Sigmoid colon (tissue), 7 donors: ENCODE measurements around the gene BAZ1A. TPM values are rescaled to one million over a fixed set of nuclear protein-coding genes. Genes with fewer than 3 reads are reported as not detected.
"Not testable (repeated sequence)": the region's sequence is repeated elsewhere in the genome, so short reads cannot be mapped to it uniquely, and the experiment has no call there.

ENCODE experiments used
- DNase-seq: peaks from one replicate; pipeline ENCODE4 v3.0.0-alpha.2; 2019
- H3K27ac ChIP-seq, 4 donors: fragments of 200-600 bp; sonication (generic); one replicate each; pipeline ENCODE4 v1.5.1; 2016 to 2019; ENCODE audit warnings: mild to moderate bottlenecking in 1 of 4
- H3K27me3 ChIP-seq, 3 donors: fragments of 200-600 bp; sonication (generic); one replicate each; pipeline ENCODE4 v1.5.1; 2019; ENCODE audit warnings: mild to moderate bottlenecking in 1 of 3
- H3K36me3 ChIP-seq, 4 donors: fragments of 200-600 bp; sonication (generic); one replicate each; pipeline ENCODE4 v1.5.1; 2016 to 2019
- H3K4me1 ChIP-seq, 4 donors: fragments of 200-600 bp; sonication (generic); one replicate each; pipeline ENCODE4 v1.5.1; 2017 to 2019
- H3K4me3 ChIP-seq, 4 donors: fragments of 200-600 bp; sonication (generic); one replicate each; pipeline ENCODE4 v1.5.1; 2017 to 2019; ENCODE audit warnings: mild to moderate bottlenecking in 2 of 4, moderate library complexity in 1 of 4
- H3K9me3 ChIP-seq, 4 donors: fragments of 200-600 bp in 3 of 4; sonication (generic) in 3 of 4; one replicate each; pipeline versions ENCODE4 v1.5.1 to v1.6.1; 2013 to 2019
- CTCF ChIP-seq, 4 experiments: fragments of 450-650 bp in 3 of 4; fragments of 200-600 bp in 1 of 4; IDR thresholded peaks; one replicate each; pipeline ENCODE4 v1.5.1; 2016 to 2019; ENCODE audit warnings: antibody characterized with exemption in 4 of 4, mild to moderate bottlenecking in 3 of 4, moderate library complexity in 2 of 4
- EP300 ChIP-seq, 4 donors: sonication (generic); formaldehyde crosslinking; IDR thresholded peaks; one replicate each; pipeline ENCODE4 v1.6.1; 2017; ENCODE audit warnings: antibody characterized with exemption in 4 of 4
- POLR2A ChIP-seq, 2 donors: fragments of 450-650 bp; IDR thresholded peaks; one replicate each; pipeline ENCODE4 v1.6.1; 2016; ENCODE audit warnings: antibody characterized with exemption in 2 of 2, mild to moderate bottlenecking in 2 of 2, moderate library complexity in 2 of 2
- POLR2AphosphoS5 ChIP-seq, 4 donors: sonication (generic); formaldehyde crosslinking; IDR thresholded peaks; one replicate each; pipeline ENCODE4 v1.6.1; 2017; ENCODE audit warnings: antibody characterized with exemption in 4 of 4
- WGBS, 2 donors: extraction: QIAGEN DNeasy Blood & Tissue Kit; methylation state at CpG; one replicate each; pipeline ENCODE4 v1.1.7; 2013; 5-methylcytosine and 5-hydroxymethylcytosine counted together
- intact Hi-C: fragments of 100-400 bp; cut with DNase I; formaldehyde crosslinking; loops from one replicate; pipeline ENCODE4 v1.15.1; 2023
- polyA plus RNA-seq, 3 donors: library from polyadenylated mRNA; stranded (reverse); fragments of 200-250 nt; gene quantifications; one replicate each; pipeline ENCODE4 v1.2.3, GENCODE V29; 2013
- total RNA-seq, 4 donors: library from RNA; depleted of rRNA; stranded (reverse); fragments of >200 nt; gene quantifications; one replicate each; pipeline ENCODE4 v1.1.0, GENCODE V29; 2016
- donor health status: healthy with polysubstance abuse.
- donor health status: Bipolar disorder and iron deficiency.
- donor health status: healthy.

The BAZ1A gene
- total and polyA plus RNA-seq, 7 donors: 18.2 to 73.1 (median 22.4) TPM

- no peak overlapping the region for H3K27ac ChIP-seq
- H3K27me3 ChIP-seq: no peaks in the 10 kb centered on the region
- no peaks in the 10 kb centered on the region for H3K4me1 ChIP-seq
- no peak for TF ChIP-seq CTCF (IDR thresholded peaks at IDR 0.05)
- TF ChIP-seq EP300 (IDR thresholded peaks at IDR 0.05): no peak
- TF ChIP-seq POLR2A (IDR thresholded peaks at IDR 0.05): no peak
- no peak for TF ChIP-seq POLR2AphosphoS5 (IDR thresholded peaks at IDR 0.05)
- H3K9me3 ChIP-seq: no peaks in the 10 kb centered on the region
- intact Hi-C loops: no loop called here
- no peak overlapping the region for H3K4me3 ChIP-seq
- DNase-seq: no peak
- WGBS, 2 donors: 95 to 97% methylated on average over 2 of the region's 2 CpGs
- H3K36me3 ChIP-seq: peaks cover 0 to 11% (median 0%) of the 10 kb centered on the region in 4 donors
Observed at GRCh38 chr14:34750233-34750632, 124.9 kb downstream of the BAZ1A start.

- WGBS, 2 donors: 93 to 95% methylated on average over 6 of the region's 6 CpGs
- H3K27me3 ChIP-seq: no peaks in the 10 kb centered on the region
- H3K27ac ChIP-seq: no peak overlapping the region
Observed at GRCh38 chr14:34749408-34749807, 125.8 kb downstream of the BAZ1A start.

GRCh38 chr14:34742270-34743115 lies 132.7 kb downstream of the BAZ1A start:
- Histone ChIP-seq H3K27me3 (no peaks in the 10 kb centered on the region), H3K4me1 (no peaks in the 10 kb centered on the region), H3K36me3 (no peaks in the 10 kb centered on the region), H3K9me3 (no peaks in the 10 kb centered on the region), H3K4me3 (no peak overlapping the region), H3K27ac (no peak overlapping the region)
- WGBS, 2 donors: 87% methylated on average over 8 of the region's 8 CpGs
- DNase-seq: no peak
- no peak for TF ChIP-seq CTCF (IDR thresholded peaks at IDR 0.05)
- TF ChIP-seq POLR2AphosphoS5 (IDR thresholded peaks at IDR 0.05): no peak
- no peak for TF ChIP-seq POLR2A (IDR thresholded peaks at IDR 0.05)
- no peak for TF ChIP-seq EP300 (IDR thresholded peaks at IDR 0.05)
- intact Hi-C loops: no loop called here

More at GRCh38 chr14:34749408-34749807, 125.8 kb downstream of the BAZ1A start:
- Histone ChIP-seq H3K36me3 (peaks cover 0 to 11% (median 0%) of the 10 kb centered on the region in 4 donors), H3K4me1 (no peaks in the 10 kb centered on the region), H3K4me3 (no peak overlapping the region), H3K9me3 (no peaks in the 10 kb centered on the region)
- DNase-seq: no peak
- intact Hi-C loops: no loop called here
- TF ChIP-seq POLR2AphosphoS5 (IDR thresholded peaks at IDR 0.05) (no peak), POLR2A (IDR thresholded peaks at IDR 0.05) (no peak), CTCF (IDR thresholded peaks at IDR 0.05) (no peak), EP300 (IDR thresholded peaks at IDR 0.05) (no peak)

- Histone ChIP-seq H3K9me3 (no peaks in the 10 kb centered on the region), H3K4me3 (no peak overlapping the region), H3K36me3 (no peaks in the 10 kb centered on the region), H3K27ac (no peak overlapping the region), H3K4me1 (no peaks in the 10 kb centered on the region), H3K27me3 (no peaks in the 10 kb centered on the region)
- DNase-seq: no peak
- 43 to 85% methylated on average over 1 of the region's 1 CpG for WGBS, 2 donors
- TF ChIP-seq POLR2A (IDR thresholded peaks at IDR 0.05) (no peak), EP300 (IDR thresholded peaks at IDR 0.05) (no peak), POLR2AphosphoS5 (IDR thresholded peaks at IDR 0.05) (no peak), CTCF (IDR thresholded peaks at IDR 0.05) (no peak)
- intact Hi-C loops: no loop called here
Observed at GRCh38 chr14:34741840-34742239, 133.3 kb downstream of the BAZ1A start.

- H3K4me3 ChIP-seq, DNase-seq, H3K9me3 ChIP-seq, H3K4me1 ChIP-seq, H3K27ac ChIP-seq, intact Hi-C loops, H3K27me3 ChIP-seq, H3K36me3 ChIP-seq: not testable (repeated sequence)
- WGBS, 2 donors: 85 to 86% methylated on average over 6 of the region's 6 CpGs
Observed at GRCh38 chr14:34740139-34740538, 135.0 kb downstream of the BAZ1A start.

- H3K36me3 ChIP-seq, H3K27me3 ChIP-seq, H3K4me1 ChIP-seq, H3K9me3 ChIP-seq, H3K4me3 ChIP-seq, DNase-seq, H3K27ac ChIP-seq, intact Hi-C loops: not testable (repeated sequence)
- 79 to 91% methylated on average over 4 of the region's 4 CpGs for WGBS, 2 donors
Observed at GRCh38 chr14:34737079-34737478, 138.1 kb downstream of the BAZ1A start.
